Trophoblast cell (in vitro differentiated cells and primary cell): ENCODE data around the gene S100A7.
"Not testable (repeated sequence)": the region's sequence is repeated elsewhere in the genome, so short reads cannot be mapped to it uniquely, and the experiment has no call there.

ENCODE experiments used
- DNase-seq, 2 donors: peaks; one replicate each; pipeline ENCODE4 v3.0.0-alpha.2; 2016
- H2AFZ ChIP-seq: 2 replicates; pipeline ENCODE4 v1.6.1; 2013; ENCODE audit warnings: low read length, moderate library complexity, mild to moderate bottlenecking; ENCODE audit not compliant: insufficient read depth, poor library complexity
- H2AK5ac ChIP-seq: 2 replicates; pipeline ENCODE4 v1.6.1; 2013; ENCODE audit warnings: mild to moderate bottlenecking, low read length
- H2BK120ac ChIP-seq: 2 replicates; pipeline ENCODE4 v1.6.1; 2013; ENCODE audit warnings: low read length, mild to moderate bottlenecking, moderate library complexity; ENCODE audit not compliant: insufficient read depth, poor library complexity
- H2BK12ac ChIP-seq: 2 replicates; pipeline ENCODE4 v1.6.1; 2013; ENCODE audit warnings: mild to moderate bottlenecking, low read length, moderate library complexity
- H2BK5ac ChIP-seq: 2 replicates; pipeline ENCODE4 v1.6.1; 2013; ENCODE audit warnings: low read length, low read depth, moderate library complexity, mild to moderate bottlenecking; ENCODE audit not compliant: poor library complexity
- H3K14ac ChIP-seq: 2 replicates; pipeline ENCODE4 v1.6.1; 2013; ENCODE audit warnings: mild to moderate bottlenecking, low read length
- H3K18ac ChIP-seq: 2 replicates; pipeline ENCODE4 v1.6.1; 2013; ENCODE audit warnings: mild to moderate bottlenecking, low read length
- H3K23ac ChIP-seq: 2 replicates; pipeline ENCODE4 v1.6.1; 2013; ENCODE audit warnings: low read length
- H3K27ac ChIP-seq: 2 replicates; pipeline ENCODE4 v1.5.1; 2013; ENCODE audit warnings: low read depth, mild to moderate bottlenecking, inconsistent platforms, low read length, moderate library complexity
- H3K27me3 ChIP-seq: 2 replicates; pipeline ENCODE4 v1.6.1; 2013; ENCODE audit warnings: inconsistent platforms, mild to moderate bottlenecking, low read length, moderate library complexity; ENCODE audit not compliant: insufficient read depth
- H3K36me3 ChIP-seq, 2 experiments: 1 replicate in 1 of 2; 2 replicates in 1 of 2; pipeline ENCODE4 v1.6.1; 2013; ENCODE audit warnings: low read length in 2 of 2, mild to moderate bottlenecking in 2 of 2, moderate library complexity in 1 of 2; ENCODE audit not compliant: insufficient read depth in 2 of 2, control insufficient read depth in 1 of 2
- H3K4ac ChIP-seq: 2 replicates; pipeline ENCODE4 v1.6.1; 2013; ENCODE audit warnings: low read depth, mild to moderate bottlenecking, low read length, moderate library complexity
- H3K4me1 ChIP-seq, 2 experiments: 1 replicate in 1 of 2; 2 replicates in 1 of 2; pipeline ENCODE4 v1.6.1; 2013; ENCODE audit warnings: low read length in 2 of 2, mild to moderate bottlenecking in 2 of 2, moderate library complexity in 1 of 2; ENCODE audit not compliant: insufficient read depth in 2 of 2, control insufficient read depth in 1 of 2
- H3K4me2 ChIP-seq: 2 replicates; pipeline ENCODE4 v1.6.1; 2013; ENCODE audit warnings: inconsistent platforms, mild to moderate bottlenecking, low read length, moderate library complexity
- H3K4me3 ChIP-seq: 2 replicates; pipeline ENCODE4 v1.5.1; 2013; ENCODE audit warnings: mild to moderate bottlenecking, low read depth, low read length, inconsistent platforms
- H3K79me1 ChIP-seq: one replicate; pipeline ENCODE4 v1.6.1; 2013; ENCODE audit warnings: low read length
- H3K79me2 ChIP-seq: 2 replicates; pipeline ENCODE4 v1.6.1; 2013; ENCODE audit warnings: low read length, mild to moderate bottlenecking; ENCODE audit not compliant: control insufficient read depth, insufficient read depth, poor library complexity
- H3K9ac ChIP-seq: 2 replicates; pipeline ENCODE4 v1.6.1; 2013; ENCODE audit warnings: mild to moderate bottlenecking, low read length
- H3K9me3 ChIP-seq: 2 replicates; pipeline ENCODE4 v1.6.1; 2013; ENCODE audit warnings: low read depth, mild to moderate bottlenecking, control low read depth, inconsistent platforms, low read length; ENCODE audit not compliant: insufficient read depth
- H4K12ac ChIP-seq: 2 replicates; pipeline ENCODE4 v1.6.1; 2013; ENCODE audit warnings: low read depth, mild to moderate bottlenecking, low read length, moderate library complexity
- H4K8ac ChIP-seq: 2 replicates; pipeline ENCODE4 v1.6.1; 2013; ENCODE audit warnings: low read depth, mild to moderate bottlenecking, low read length, moderate library complexity
- H4K91ac ChIP-seq: one replicate; pipeline ENCODE4 v1.6.1; 2013; ENCODE audit warnings: low read depth, mild to moderate bottlenecking, low read length, moderate library complexity
- WGBS: extraction: QIAGEN DNeasy Blood & Tissue Kit; methylation state at CpG from one replicate; pipeline ENCODE4 v1.1.7; 2013; ENCODE audit warnings: missing lambda C conversion rate; ENCODE audit not compliant: insufficient read length, insufficient coverage; ENCODE audit errors: extremely low coverage; 5-methylcytosine and 5-hydroxymethylcytosine counted together

The S100A7 gene

DNA sequence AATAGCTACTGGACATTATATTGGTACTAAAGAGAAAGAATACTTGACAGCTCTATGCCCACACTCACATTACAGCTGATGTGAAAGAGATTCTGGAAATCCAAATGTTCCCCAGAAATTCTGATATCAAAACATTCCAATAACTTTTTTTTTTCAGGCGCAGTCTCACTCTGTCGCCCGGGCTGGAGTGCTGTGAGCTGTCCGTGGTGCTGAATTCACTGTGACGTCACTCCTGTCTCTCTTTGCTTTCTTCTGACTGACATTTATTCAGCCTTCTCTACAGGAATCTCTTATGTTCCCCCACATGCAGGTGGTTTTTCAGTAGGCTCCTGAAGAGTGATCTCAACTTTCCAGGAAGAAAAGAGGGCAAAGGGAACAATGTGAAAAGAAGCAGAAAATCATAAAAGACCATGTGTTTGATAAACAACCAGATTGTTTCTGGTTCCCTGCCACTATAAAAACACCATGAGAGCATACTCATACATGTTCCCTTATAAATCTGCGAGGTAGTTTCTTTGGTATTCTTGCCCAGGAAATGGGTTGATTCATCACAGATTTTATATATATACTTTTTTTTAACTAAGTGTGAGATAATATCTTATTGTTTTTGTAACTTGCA is 37.9 kb downstream of the S100A7 start:
- Histone ChIP-seq H3K14ac (no peak overlapping the region), H3K79me2 (no peaks in the 10 kb centered on the region), H3K4me3 (no peak overlapping the region), H4K8ac (no peak overlapping the region), H4K12ac (no peak overlapping the region), H3K79me1 (no peaks in the 10 kb centered on the region), H3K18ac (no peak overlapping the region), H3K9me3 (peaks cover 1% of the 10 kb centered on the region), H3K4me2 (no peak overlapping the region), H3K4ac (no peak overlapping the region), H3K27ac (no peak overlapping the region), H2BK12ac (no peak overlapping the region), H3K27me3 (no peaks in the 10 kb centered on the region), H2AFZ (no peak overlapping the region), H4K91ac (no peak overlapping the region), H3K23ac (no peak overlapping the region), H2BK5ac (no peak overlapping the region), H2AK5ac (no peak overlapping the region), H2BK120ac (no peak overlapping the region), H3K9ac (no peak overlapping the region), H3K4me1 (no peaks in the 10 kb centered on the region), H3K36me3 (no peaks in the 10 kb centered on the region)
- WGBS: no CpG with 5 or more reads among the region's 6 CpGs
- peak; percentile 37 to 82 for DNase-seq

- H3K4me3 ChIP-seq: no peak overlapping the region
- H2BK12ac ChIP-seq: no peak overlapping the region
- H3K36me3 ChIP-seq: no peaks in the 10 kb centered on the region
- no peak overlapping the region for H4K8ac ChIP-seq
- no peak overlapping the region for H3K14ac ChIP-seq
- peak; percentile 73 to 88 for DNase-seq
- H4K91ac ChIP-seq: no peak overlapping the region
- H2BK5ac ChIP-seq: no peak overlapping the region
- no peak overlapping the region for H2AFZ ChIP-seq
- no peak overlapping the region for H3K4ac ChIP-seq
- no peak overlapping the region for H3K4me2 ChIP-seq
- no peak overlapping the region for H2BK120ac ChIP-seq
- H2AK5ac ChIP-seq: no peak overlapping the region
- no peak overlapping the region for H3K23ac ChIP-seq
- no CpG with 5 or more reads among the region's 2 CpGs for WGBS
- no peaks in the 10 kb centered on the region for H3K4me1 ChIP-seq
- peaks cover 1% of the 10 kb centered on the region for H3K9me3 ChIP-seq
- H3K79me2 ChIP-seq: no peaks in the 10 kb centered on the region
- no peaks in the 10 kb centered on the region for H3K27me3 ChIP-seq
- no peaks in the 10 kb centered on the region for H3K79me1 ChIP-seq
- H4K12ac ChIP-seq: no peak overlapping the region
- no peak overlapping the region for H3K9ac ChIP-seq
- no peak overlapping the region for H3K18ac ChIP-seq
- H3K27ac ChIP-seq: no peak overlapping the region
These were observed 40.1 kb downstream of the S100A7 start for GRCh38 chr1:153420306-153420705.

DNA sequence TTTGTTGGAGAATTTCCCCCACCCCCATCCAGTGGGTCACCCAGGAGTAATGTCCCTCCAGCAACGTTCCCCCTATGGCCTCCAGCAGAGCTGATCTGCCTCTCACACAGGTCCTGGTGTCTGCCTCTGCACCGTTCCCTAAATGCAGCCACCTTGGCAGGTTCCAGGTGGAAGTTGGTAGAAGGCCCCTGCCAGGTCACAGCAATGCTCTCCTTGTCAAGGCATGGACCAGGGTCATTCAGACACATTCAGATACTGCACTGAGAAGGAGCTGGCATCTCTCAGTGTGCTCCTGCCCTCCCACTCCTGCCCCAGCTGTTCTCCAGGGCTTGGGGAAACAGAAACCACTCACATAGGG is 41.0 kb downstream of the S100A7 start:
- not testable (repeated sequence) for H2AK5ac ChIP-seq, H3K27me3 ChIP-seq, H3K23ac ChIP-seq, H2BK120ac ChIP-seq, H3K9ac ChIP-seq, H3K79me1 ChIP-seq, DNase-seq, H3K79me2 ChIP-seq, H3K4me2 ChIP-seq, H2BK5ac ChIP-seq, H3K36me3 ChIP-seq, H4K8ac ChIP-seq, H3K9me3 ChIP-seq, H3K4me1 ChIP-seq, H3K14ac ChIP-seq, H4K12ac ChIP-seq, H4K91ac ChIP-seq, H2AFZ ChIP-seq, H3K18ac ChIP-seq, H3K4ac ChIP-seq, H2BK12ac ChIP-seq, H3K27ac ChIP-seq, H3K4me3 ChIP-seq
- no CpG with 5 or more reads among the region's 2 CpGs for WGBS

DNA sequence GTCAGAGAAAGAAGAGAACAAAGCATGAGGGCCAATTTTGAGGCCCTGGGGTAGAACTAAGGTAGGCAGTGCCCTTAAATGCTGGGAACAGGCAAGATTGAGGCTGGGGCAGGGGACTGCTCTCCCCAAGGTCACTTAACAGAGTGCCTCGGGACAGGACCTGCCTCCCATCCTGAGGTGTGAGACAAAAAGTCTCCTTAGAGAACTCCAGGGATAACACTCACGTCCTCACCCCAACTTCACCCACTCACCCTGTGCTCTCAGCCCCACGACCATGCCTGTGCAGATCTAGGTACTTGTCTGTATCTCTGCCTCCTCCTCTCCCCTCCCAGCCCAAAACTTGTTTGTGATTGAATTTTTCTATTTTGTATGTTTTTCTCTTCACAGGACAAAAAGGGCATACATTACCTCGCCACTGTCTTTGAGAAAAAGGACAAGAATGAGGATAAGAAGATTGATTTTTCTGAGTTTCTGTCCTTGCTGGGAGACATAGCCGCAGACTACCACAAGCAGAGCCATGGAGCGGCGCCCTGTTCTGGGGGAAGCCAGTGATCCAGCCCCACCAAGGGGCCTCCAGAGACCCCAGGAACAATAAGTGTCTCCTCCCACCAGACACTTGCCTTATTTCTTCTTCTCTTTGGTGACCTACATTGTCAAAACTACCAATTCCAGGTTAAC is 41.6 kb downstream of the S100A7 start:
- H3K9me3 ChIP-seq, H3K27me3 ChIP-seq, H3K4ac ChIP-seq, H3K23ac ChIP-seq, H3K4me1 ChIP-seq, H4K8ac ChIP-seq, H3K14ac ChIP-seq, H3K9ac ChIP-seq, H4K12ac ChIP-seq, H2BK5ac ChIP-seq, H3K4me2 ChIP-seq, H2AK5ac ChIP-seq, H3K18ac ChIP-seq, H3K79me2 ChIP-seq, H4K91ac ChIP-seq, H3K79me1 ChIP-seq, H2BK120ac ChIP-seq, H2AFZ ChIP-seq, H3K36me3 ChIP-seq, H2BK12ac ChIP-seq, DNase-seq, H3K27ac ChIP-seq, H3K4me3 ChIP-seq: not testable (repeated sequence)
- WGBS: no CpG with 5 or more reads among the region's 7 CpGs
